Neuronal stem cell (in vitro differentiated cells): ENCODE data around the gene PRH1.

Source experiments
- DNase-seq: peaks from one replicate; pipeline ENCODE4 v3.0.0-alpha.2; 2013; ENCODE audit warnings: low spot score
- H2AFZ ChIP-seq: one replicate; pipeline ENCODE4 v1.6.1; 2013; ENCODE audit warnings: mild to moderate bottlenecking, low read length, inconsistent platforms
- H2AK5ac ChIP-seq: 2 replicates; pipeline ENCODE4 v1.6.1; 2013; ENCODE audit warnings: low read depth, mild to moderate bottlenecking, inconsistent platforms, low read length, moderate library complexity, mixed read lengths
- H2BK120ac ChIP-seq: 2 replicates; pipeline ENCODE4 v1.6.1; 2013; ENCODE audit warnings: low read depth, mild to moderate bottlenecking, inconsistent platforms, low read length, moderate library complexity, mixed read lengths
- H2BK12ac ChIP-seq: one replicate; pipeline ENCODE4 v1.6.1; 2013; ENCODE audit warnings: low read length, inconsistent platforms
- H2BK15ac ChIP-seq: 2 replicates; pipeline ENCODE4 v1.6.1; 2013; ENCODE audit warnings: mild to moderate bottlenecking, low read length, inconsistent platforms, mixed read lengths
- H2BK5ac ChIP-seq: one replicate; pipeline ENCODE4 v1.6.1; 2013; ENCODE audit warnings: inconsistent platforms, mild to moderate bottlenecking, low read length, moderate library complexity
- H3K14ac ChIP-seq: one replicate; pipeline ENCODE4 v1.6.1; 2013; ENCODE audit warnings: low read length, inconsistent platforms
- H3K18ac ChIP-seq: 2 replicates; pipeline ENCODE4 v1.6.1; 2013; ENCODE audit warnings: low read length, inconsistent platforms
- H3K23ac ChIP-seq: 2 replicates; pipeline ENCODE4 v1.6.1; 2013; ENCODE audit warnings: low read depth, mild to moderate bottlenecking, mixed read lengths, low read length, inconsistent platforms; ENCODE audit not compliant: poor library complexity
- H3K27ac ChIP-seq: replicated peaks from 3 replicates; pipeline ENCODE4 v1.5.1; 2013; ENCODE audit warnings: low read length, inconsistent platforms
- H3K27me3 ChIP-seq, 3 experiments: 2 replicates each; pipeline ENCODE4 v1.6.1; 2013; ENCODE audit warnings: low read length in 3 of 3, mild to moderate bottlenecking in 2 of 3, inconsistent platforms in 1 of 3, low read depth in 1 of 3, mixed read lengths in 1 of 3, moderate library complexity in 1 of 3; ENCODE audit not compliant: control insufficient read depth in 3 of 3, insufficient read depth in 3 of 3
- H3K36me3 ChIP-seq, 2 donors: replicated peaks in 1 of 2; 2 replicates each; pipeline ENCODE4 v1.6.1; 2013; ENCODE audit warnings: low read length in 2 of 2; ENCODE audit not compliant: control insufficient read depth in 2 of 2, insufficient read depth in 2 of 2
- H3K4ac ChIP-seq: 2 replicates; pipeline ENCODE4 v1.6.1; 2013; ENCODE audit warnings: inconsistent platforms, mild to moderate bottlenecking, low read length, moderate library complexity
- H3K4me1 ChIP-seq, 2 donors: 1 replicate in 1 of 2; 2 replicates in 1 of 2; pipeline ENCODE4 v1.6.1; 2013; ENCODE audit warnings: low read length in 2 of 2, low read depth in 1 of 2; ENCODE audit not compliant: control insufficient read depth in 2 of 2, insufficient read depth in 1 of 2
- H3K4me2 ChIP-seq: one replicate; pipeline ENCODE4 v1.6.1; 2013; ENCODE audit warnings: mild to moderate bottlenecking, low read length, inconsistent platforms; ENCODE audit not compliant: insufficient read depth, poor library complexity, severe bottlenecking
- H3K4me3 ChIP-seq, 2 donors: 2 replicates each; pipeline ENCODE4 v1.5.1; 2013; ENCODE audit warnings: low read length in 2 of 2, mild to moderate bottlenecking in 2 of 2, inconsistent platforms in 1 of 2, moderate library complexity in 1 of 2
- H3K79me1 ChIP-seq: one replicate; pipeline ENCODE4 v1.6.1; 2013; ENCODE audit warnings: low read depth, mild to moderate bottlenecking, inconsistent platforms, low read length, moderate library complexity
- H3K9ac ChIP-seq: one replicate; pipeline ENCODE4 v1.6.1; 2013; ENCODE audit warnings: mild to moderate bottlenecking, low read depth, low read length, inconsistent platforms; ENCODE audit not compliant: poor library complexity
- H3K9me3 ChIP-seq, 2 donors: replicated peaks in 1 of 2; 2 replicates each; pipeline versions ENCODE3 to v1.6.1; 2013; ENCODE audit warnings: low read length in 2 of 2, mild to moderate bottlenecking in 2 of 2, inconsistent platforms in 1 of 2, low read depth in 1 of 2, mixed read lengths in 1 of 2, moderate library complexity in 1 of 2; ENCODE audit not compliant: control insufficient read depth in 2 of 2, insufficient read depth in 1 of 2
- H4K8ac ChIP-seq: one replicate; pipeline ENCODE4 v1.6.1; 2013; ENCODE audit warnings: low read depth, mild to moderate bottlenecking, inconsistent platforms, low read length, moderate library complexity
- H4K91ac ChIP-seq: one replicate; pipeline ENCODE4 v1.6.1; 2013; ENCODE audit warnings: low read length, low read depth, mild to moderate bottlenecking, inconsistent platforms; ENCODE audit not compliant: poor library complexity
- WGBS, 2 donors: extraction: QIAGEN DNeasy Blood & Tissue Kit; methylation state at CpG; one replicate each; pipeline ENCODE4 v1.1.7; 2013; ENCODE audit warnings: missing lambda C conversion rate in 2 of 2, mixed read lengths in 1 of 2; ENCODE audit not compliant: insufficient read length in 2 of 2, insufficient replicate concordance in 1 of 2; ENCODE audit errors: extremely low coverage in 2 of 2; 5-methylcytosine and 5-hydroxymethylcytosine counted together

The PRH1 gene

DNA sequence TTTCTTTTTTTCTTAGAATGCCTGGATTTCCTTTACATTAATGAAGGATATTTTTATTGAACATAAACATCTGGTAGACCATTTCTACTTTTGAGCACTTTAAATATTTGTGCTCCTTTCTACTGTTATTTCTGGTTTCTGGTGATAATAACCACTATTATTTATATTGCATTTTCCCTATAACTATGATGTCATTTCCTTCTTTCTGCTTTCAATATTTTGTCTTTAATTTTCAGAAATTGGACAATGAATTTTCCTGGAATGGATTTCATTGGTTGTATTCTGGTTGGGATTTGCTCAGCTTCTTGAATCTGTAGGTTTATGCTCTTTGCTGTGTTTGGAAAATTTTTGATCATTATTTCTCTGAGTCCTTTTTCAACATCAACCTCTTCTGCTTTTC lies 5.2 kb upstream of the PRH1 start:
- H2BK15ac ChIP-seq = no peak overlapping the region

DNA sequence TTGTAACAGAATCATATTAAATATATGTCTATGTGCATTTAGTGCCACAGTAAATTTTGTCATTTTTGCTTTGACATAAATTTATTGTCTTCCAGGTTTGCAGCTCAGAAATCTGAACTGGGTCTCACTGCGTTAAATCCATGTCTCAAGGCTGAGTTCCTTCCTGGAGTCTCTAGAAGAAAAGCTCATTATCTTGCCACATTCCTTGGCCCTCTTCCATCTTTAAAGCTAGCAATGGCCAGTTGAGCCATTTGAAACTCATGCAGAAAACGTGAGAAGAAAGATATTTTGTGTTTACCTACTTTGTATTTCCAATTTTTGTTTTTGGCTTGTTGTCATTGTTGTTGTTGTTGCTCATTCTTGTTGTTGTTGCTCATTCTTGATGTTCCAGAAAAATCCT lies 10.7 kb downstream of the PRH1 start:
- no peak overlapping the region for H2BK120ac ChIP-seq
- H3K4ac ChIP-seq = no peak overlapping the region
- H2AFZ ChIP-seq = no peak overlapping the region
- no peak overlapping the region for H3K4me3 ChIP-seq
- H3K4me2 ChIP-seq = no peak overlapping the region
- no peak overlapping the region for H3K9ac ChIP-seq
- no peaks in the 10 kb centered on the region for H3K4me1 ChIP-seq
- WGBS, 2 donors = no CpG with 5 or more reads among the region's 2 CpGs
- H2BK5ac ChIP-seq = no peak overlapping the region
- H2BK12ac ChIP-seq = no peak overlapping the region
- no peak overlapping the region for H3K23ac ChIP-seq
- H4K8ac ChIP-seq = no peak overlapping the region
- H3K18ac ChIP-seq = no peak overlapping the region
- H2BK15ac ChIP-seq = no peak overlapping the region
- H3K9me3 ChIP-seq = no peaks in the 10 kb centered on the region
- H3K27ac ChIP-seq = no peak overlapping the region
- no peak overlapping the region for H3K14ac ChIP-seq
- peaks cover 4 to 12% of the 10 kb centered on the region in 2 donors for H3K36me3 ChIP-seq
- H2AK5ac ChIP-seq = no peak overlapping the region
- H4K91ac ChIP-seq = no peak overlapping the region
- no peaks in the 10 kb centered on the region for H3K79me1 ChIP-seq
- no peak for DNase-seq
- H3K27me3 ChIP-seq = no peaks in the 10 kb centered on the region

More for the DNA sequence above, 5.2 kb upstream of the PRH1 start:
- no peak overlapping the region for H2AK5ac ChIP-seq
- H2AFZ ChIP-seq = no peak overlapping the region
- no peak overlapping the region for H4K91ac ChIP-seq
- H3K9ac ChIP-seq = no peak overlapping the region
- H3K4me2 ChIP-seq = no peak overlapping the region
- no peak overlapping the region for H3K18ac ChIP-seq
- no peaks in the 10 kb centered on the region for H3K79me1 ChIP-seq
- no peaks in the 10 kb centered on the region for H3K27me3 ChIP-seq
- H4K8ac ChIP-seq = no peak overlapping the region
- H3K36me3 ChIP-seq = no peaks in the 10 kb centered on the region
- no peak overlapping the region for H3K23ac ChIP-seq
- H3K4ac ChIP-seq = no peak overlapping the region
- H3K4me3 ChIP-seq = no peak overlapping the region
- H2BK12ac ChIP-seq = no peak overlapping the region
- H2BK120ac ChIP-seq = no peak overlapping the region
- DNase-seq = no peak
- H3K14ac ChIP-seq = no peak overlapping the region
- no peaks in the 10 kb centered on the region for H3K4me1 ChIP-seq
- H3K27ac ChIP-seq = no peak overlapping the region
- no peak overlapping the region for H2BK5ac ChIP-seq
- no peaks in the 10 kb centered on the region for H3K9me3 ChIP-seq

DNA sequence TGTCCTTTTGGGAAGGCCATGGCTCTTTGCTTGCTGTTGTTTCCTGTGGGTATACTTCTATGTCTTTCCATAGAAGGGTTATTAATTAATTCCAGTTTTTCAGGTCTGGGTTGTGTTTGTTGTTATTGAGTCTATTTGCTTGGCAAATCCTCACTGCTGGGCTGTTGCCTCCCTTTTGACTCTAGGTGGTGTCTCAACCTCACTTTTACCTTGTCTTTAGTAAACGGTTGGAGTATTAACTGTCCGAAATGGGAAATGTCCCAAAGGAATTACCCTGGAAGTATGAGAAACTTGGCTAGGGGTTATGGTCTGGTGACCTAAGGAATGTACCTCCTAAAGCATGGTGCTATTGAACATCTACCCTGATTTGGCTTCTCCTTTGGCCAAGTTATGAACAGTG lies 16.7 kb downstream of the PRH1 start:
- H2BK12ac ChIP-seq = no peak overlapping the region
- no peaks in the 10 kb centered on the region for H3K4me1 ChIP-seq
- H3K4ac ChIP-seq = no peak overlapping the region
- H2BK120ac ChIP-seq = no peak overlapping the region
- no peak overlapping the region for H3K4me3 ChIP-seq
- H2AK5ac ChIP-seq = no peak overlapping the region
- no peak overlapping the region for H3K9ac ChIP-seq
- no peak overlapping the region for H2BK5ac ChIP-seq
- H3K9me3 ChIP-seq = peaks cover 0 to 2% of the 10 kb centered on the region in 2 donors
- no peak overlapping the region for H3K14ac ChIP-seq
- H3K27me3 ChIP-seq = no peaks in the 10 kb centered on the region
- no peak overlapping the region for H4K8ac ChIP-seq
- H3K36me3 ChIP-seq = no peaks in the 10 kb centered on the region
- no peak overlapping the region for H3K4me2 ChIP-seq
- H3K18ac ChIP-seq = no peak overlapping the region
- WGBS, 2 donors = no CpG with 5 or more reads among the region's 2 CpGs
- no peak for DNase-seq
- H2BK15ac ChIP-seq = no peak overlapping the region
- H3K27ac ChIP-seq = no peak overlapping the region
- no peaks in the 10 kb centered on the region for H3K79me1 ChIP-seq
- no peak overlapping the region for H3K23ac ChIP-seq
- no peak overlapping the region for H4K91ac ChIP-seq
- H2AFZ ChIP-seq = no peak overlapping the region

DNA sequence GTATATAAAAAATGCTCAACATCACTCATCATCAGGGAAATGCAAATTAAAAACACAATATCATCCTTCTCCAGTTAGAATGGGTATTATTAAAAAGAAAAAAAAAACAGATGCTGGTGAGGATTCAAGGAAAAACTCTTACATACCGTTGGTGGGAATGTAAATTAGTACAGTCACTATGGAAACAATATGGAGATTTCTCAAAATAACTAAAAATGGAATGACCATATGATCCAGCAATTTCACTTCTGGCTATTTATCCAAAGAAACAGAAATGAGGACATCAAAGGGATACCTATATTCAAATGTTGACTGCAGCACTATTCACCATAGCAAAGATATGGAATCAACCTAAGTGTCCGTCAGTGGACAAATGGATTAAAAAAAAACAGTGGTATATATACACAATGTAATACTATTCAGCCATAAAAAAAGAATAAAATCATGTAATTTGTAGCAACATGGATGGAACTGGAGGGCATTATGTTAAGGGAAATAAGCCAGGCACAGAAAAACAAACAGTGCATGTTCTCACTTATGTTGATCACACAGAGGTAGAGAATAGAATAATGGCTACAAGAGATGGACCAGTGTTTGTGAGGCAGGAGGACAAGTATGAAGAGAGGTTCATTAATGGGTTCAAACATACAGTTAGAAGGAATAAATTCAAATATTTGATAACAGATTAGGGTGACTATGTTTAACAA lies 20.4 kb downstream of the PRH1 start:
- Histone ChIP-seq H3K23ac (no peak overlapping the region), H3K9me3 (peaks cover 2 to 17% of the 10 kb centered on the region in 2 donors), H3K14ac (no peak overlapping the region), H3K4ac (no peak overlapping the region), H3K27me3 (no peaks in the 10 kb centered on the region), H3K4me3 (no peak overlapping the region), H3K18ac (no peak overlapping the region), H2BK12ac (no peak overlapping the region), H3K4me1 (no peaks in the 10 kb centered on the region), H2BK120ac (no peak overlapping the region), H3K4me2 (no peak overlapping the region), H3K27ac (no peak overlapping the region), H2BK15ac (no peak overlapping the region), H3K9ac (no peak overlapping the region), H4K91ac (no peak overlapping the region), H3K79me1 (no peaks in the 10 kb centered on the region), H2AK5ac (no peak overlapping the region), H3K36me3 (peaks cover 0 to 7% of the 10 kb centered on the region in 2 donors), H2BK5ac (no peak overlapping the region), H4K8ac (no peak overlapping the region), H2AFZ (no peak overlapping the region)
- WGBS, 2 donors = no CpG with 5 or more reads among the region's 2 CpGs
- no peak for DNase-seq
